HepG2 (cell line): ENCODE results near the gene GOLGA8G. TPM values are rescaled to one million over a fixed set of nuclear protein-coding genes. Genes with fewer than 3 reads are reported as not detected.
"Not testable (repeated sequence)": the region's sequence is repeated elsewhere in the genome, so short reads cannot be mapped to it uniquely, and the experiment has no call there.

Experiments
- ATAC-seq: fragments of 200-7000 bp; cut with Tn5 transposase; 3 replicates; pipeline ENCODE4 v1.9.1; 2020; ENCODE audit warnings: mild to moderate bottlenecking, moderate library complexity
- Bru-seq: library from RNA; stranded (reverse); fragments of 400-500 nt; gene quantifications from one replicate; lab custom pipeline; 2021; lab: Mats Ljungman, UMichigan
- BruChase-seq, 2 experiments: library from RNA; stranded (reverse); fragments of 400-500 nt; gene quantifications; one replicate each; lab custom pipeline; 2021; lab: Mats Ljungman, UMichigan
- BruUV-seq: library from RNA; stranded (reverse); fragments of 400-500 nt; replicated peaks from 2 replicates; lab custom pipeline; 2021; lab: Mats Ljungman, UMichigan
- CTCF ChIA-PET: fragments of 300-600 bp; formaldehyde crosslinking; extraction: SDS; loops from one replicate; lab custom pipeline; 2021; ENCODE audit warnings: low total read pairs, inconsistent platforms, low intra/inter-chr PET ratio; lab: Yijun Ruan, JAX
- POLR2A ChIA-PET: fragments of 350-600 bp; sonication (Branson Sonifier 250); formaldehyde crosslinking; loops from one replicate; lab custom pipeline; 2020; ENCODE audit warnings: antibody characterized with exemption, inconsistent platforms; lab: Yijun Ruan, JAX
- DNase-seq: peaks from one replicate; pipeline ENCODE4 v3.0.0-alpha.2; 2015; ENCODE audit warnings: low spot score
- FAIRE-seq: peaks from 3 replicates; lab custom pipeline; 2011; peaks lifted over from hg19 to GRCh38; lab: Jason Lieb, UNC
- H2AFZ ChIP-seq: one replicate; pipeline ENCODE4 v1.6.1; 2011; ENCODE audit warnings: low read length, inconsistent platforms
- H3K27ac ChIP-seq: fragments of 300-600 bp; 3 replicates; pipeline ENCODE4 v1.8.0; 2011; ENCODE audit warnings: mixed run types, mild to moderate bottlenecking, mixed read lengths, low read length, inconsistent platforms; ENCODE audit not compliant: insufficient read depth; ENCODE audit errors: extremely low read length
- H3K27me3 ChIP-seq, 2 experiments: fragments of 200-600 bp in 1 of 2; 2 replicates in 1 of 2; 3 replicates in 1 of 2; pipeline versions ENCODE4 v1.6.0 to v1.8.0; 2011; ENCODE audit warnings: low read length in 2 of 2, mild to moderate bottlenecking in 2 of 2, moderate library complexity in 2 of 2, inconsistent platforms in 1 of 2; ENCODE audit not compliant: insufficient read depth in 2 of 2, control insufficient read depth in 1 of 2
- H3K36me3 ChIP-seq, 2 experiments: fragments of 200-600 bp in 1 of 2; replicated peaks in 1 of 2; 2 replicates in 1 of 2; 3 replicates in 1 of 2; pipeline versions ENCODE4 v1.5.1 to v1.8.0; 2011; ENCODE audit warnings: low read length in 2 of 2, inconsistent platforms in 1 of 2; ENCODE audit not compliant: insufficient read depth in 2 of 2, control insufficient read depth in 1 of 2
- H3K4me1 ChIP-seq: 2 replicates; pipeline ENCODE4 v1.5.1; 2012; ENCODE audit warnings: low read length, inconsistent platforms; ENCODE audit not compliant: insufficient read depth
- H3K4me2 ChIP-seq: 2 replicates; pipeline ENCODE4 v1.6.0; 2011; ENCODE audit warnings: low read depth, low read length, inconsistent platforms
- H3K4me3 ChIP-seq, 3 experiments: fragments of 200-600 bp in 1 of 3; sonication (generic), shearing (Covaris generic) in 1 of 3; replicated peaks in 1 of 3; 2 replicates each; pipeline ENCODE4 v1.5.1; 2011 to 2016; ENCODE audit warnings: low read length in 3 of 3, inconsistent platforms in 2 of 3, low read depth in 2 of 3, mild to moderate bottlenecking in 2 of 3, control low read depth in 1 of 3, mixed read lengths in 1 of 3; ENCODE audit not compliant: insufficient read depth in 1 of 3
- H3K79me2 ChIP-seq: one replicate; pipeline ENCODE4 v1.6.1; 2011; ENCODE audit warnings: low read length, inconsistent platforms; ENCODE audit not compliant: insufficient read depth
- H3K9ac ChIP-seq: 2 replicates; pipeline ENCODE4 v1.6.0; 2011; ENCODE audit warnings: mild to moderate bottlenecking, low read depth, low read length, inconsistent platforms; ENCODE audit not compliant: insufficient read depth
- H3K9me3 ChIP-seq: 2 replicates; pipeline ENCODE4 v1.5.1; 2012; ENCODE audit warnings: mild to moderate bottlenecking, low read length
- H4K20me1 ChIP-seq: 2 replicates; pipeline ENCODE4 v1.6.0; 2011; ENCODE audit warnings: inconsistent platforms, mild to moderate bottlenecking, low read length, moderate library complexity; ENCODE audit not compliant: insufficient read depth
- WGBS: methylation state at CpG from one replicate; pipeline ENCODE4 v1.1.6; 2017; ENCODE audit warnings: low lambda C conversion rate; 5-methylcytosine and 5-hydroxymethylcytosine counted together
- in situ Hi-C: cut with HindIII; loops from 2 replicates; pipeline ENCODE4 v1.10.0; 2017; ENCODE audit warnings: low pct_unique_long_range_greater_than_20kb; ENCODE audit not compliant: extremely low pct_ligation_motif_present
- intact Hi-C: fragments of 100-400 bp; cut with micrococcal nuclease; formaldehyde crosslinking; loops from one replicate; pipeline ENCODE4 v1.10.0; 2022; ENCODE audit not compliant: unreplicated experiment
- long read RNA-seq, 2 experiments: library from RNA in 1 of 2; library from polyadenylated mRNA in 1 of 2; stranded (forward) in 1 of 2; unstranded in 1 of 2; transcript quantifications; one replicate each; pipeline ENCODE4 v2.0.0, GENCODE V29; 2019 to 2022
- polyA minus RNA-seq, 3 experiments: library from RNA; depleted of rRNA, polyadenylated mRNA; stranded (reverse); fragments of >200 nt; gene quantifications; 2 replicates each; pipeline ENCODE4 v1.2.3, GENCODE V29; 2011; ENCODE audit warnings: low replicate concordance in 1 of 3
- polyA plus RNA-seq, 8 experiments: library from polyadenylated mRNA; depleted of rRNA in 3 of 8; stranded (reverse) in 7 of 8; unstranded in 1 of 8; fragments of >200 nt; fragmentation: Illumina TruSeq in 4 of 8; extraction: Trizol in 4 of 8; gene quantifications; 2 replicates each; pipeline versions ENCODE4 v1.2.1 to v1.2.3, GENCODE V29; 2011 to 2016; ENCODE audit warnings: low read depth in 4 of 8, missing spikeins in 1 of 8, mixed read lengths in 1 of 8; ENCODE audit not compliant: insufficient read depth in 1 of 8
- total RNA-seq, 5 experiments: library from RNA; depleted of rRNA; stranded (reverse); fragments of >200 nt; fragmentation: Illumina TruSeq; extraction: Trizol; gene quantifications; 2 replicates each; pipeline ENCODE4 v1.2.3, GENCODE V29; 2016; ENCODE audit warnings: low read depth in 1 of 5

GOLGA8G gene, protein sequence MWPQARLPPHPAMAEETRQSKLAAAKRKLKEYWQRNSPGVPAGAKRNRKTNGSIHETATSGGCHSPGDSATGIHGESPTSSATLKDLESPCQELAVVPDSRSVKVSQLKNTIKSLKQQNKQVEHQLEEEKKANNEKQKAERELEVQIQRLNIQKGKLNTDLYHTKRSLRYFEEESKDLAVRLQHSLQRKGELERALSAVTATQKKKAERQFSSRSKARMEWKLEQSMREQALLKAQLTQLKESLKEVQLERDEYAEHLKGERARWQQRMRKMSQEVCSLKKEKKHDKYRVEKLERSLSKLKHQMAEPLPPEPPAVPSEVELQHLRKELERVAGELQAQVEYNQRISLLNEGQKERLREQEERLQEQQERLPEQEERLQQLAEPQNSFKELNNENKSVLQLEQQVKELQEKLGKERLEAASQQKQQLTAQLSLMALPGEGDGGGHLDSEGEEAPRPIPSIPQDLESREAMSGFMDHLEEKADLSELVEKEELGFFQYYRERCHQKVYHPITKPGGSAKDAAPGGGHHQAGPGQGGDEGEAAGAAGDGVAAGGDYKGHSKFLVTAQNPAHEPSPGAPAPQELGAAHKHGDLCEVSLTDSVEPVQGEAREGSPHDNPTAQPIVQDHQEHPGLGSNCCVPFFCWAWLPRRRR
- total RNA-seq (2016; rRNA removed; fragmentation: Illumina TruSeq; extraction: Trizol) (not detected in 2 replicates), polyA plus RNA-seq (2011; rRNA removed) (not detected in 2 replicates), polyA minus RNA-seq (2011; rRNA and poly(A)+ RNA removed; ENCODE audit: low replicate concordance) (not detected in 2 replicates), Bru-seq, nascent RNA (not detected), BruChase-seq, experiment 1, labeled RNA remaining after a 6-hour chase (not detected), BruChase-seq, experiment 2, labeled RNA remaining after a 2-hour chase (not detected)
- not detected in 2 replicates for total RNA-seq (2016; cell fraction: cytosol; rRNA removed; fragmentation: Illumina TruSeq; extraction: Trizol; ENCODE audit: low read depth)
- not detected in 2 replicates for total RNA-seq (2016; cell fraction: insoluble cytoplasmic fraction; rRNA removed; fragmentation: Illumina TruSeq; extraction: Trizol)
- not detected in 2 replicates for total RNA-seq (2016; cell fraction: membrane; rRNA removed; fragmentation: Illumina TruSeq; extraction: Trizol)
- not detected in 2 replicates for total RNA-seq (2016; cell fraction: nucleus; rRNA removed; fragmentation: Illumina TruSeq; extraction: Trizol)
- polyA plus RNA-seq (2011; cell fraction: cytosol; rRNA removed): not detected in 2 replicates
- polyA plus RNA-seq (2011; cell fraction: nucleus; rRNA removed): 0.03 and 0.11 TPM in 2 replicates
- not detected in 2 replicates for polyA plus RNA-seq (2012)
- not detected in 2 replicates for polyA plus RNA-seq (2016; cell fraction: cytosol; fragmentation: Illumina TruSeq; extraction: Trizol; ENCODE audit: low read depth)
- polyA plus RNA-seq (2016; cell fraction: insoluble cytoplasmic fraction; fragmentation: Illumina TruSeq; extraction: Trizol; ENCODE audit: low read depth): not detected in 2 replicates
- not detected in 2 replicates for polyA plus RNA-seq (2016; cell fraction: membrane; fragmentation: Illumina TruSeq; extraction: Trizol; ENCODE audit: low read depth)
- not detected in 2 replicates for polyA plus RNA-seq (2016; cell fraction: nucleus; fragmentation: Illumina TruSeq; extraction: Trizol; ENCODE audit: insufficient read depth, low read depth)
- polyA minus RNA-seq (2011; cell fraction: cytosol; rRNA and poly(A)+ RNA removed): not detected in 2 replicates
- not detected in 2 replicates for polyA minus RNA-seq (2011; cell fraction: nucleus; rRNA and poly(A)+ RNA removed)
- long read RNA-seq, experiment 1: 0 reads
- long read RNA-seq, experiment 2: 0 reads

DNA sequence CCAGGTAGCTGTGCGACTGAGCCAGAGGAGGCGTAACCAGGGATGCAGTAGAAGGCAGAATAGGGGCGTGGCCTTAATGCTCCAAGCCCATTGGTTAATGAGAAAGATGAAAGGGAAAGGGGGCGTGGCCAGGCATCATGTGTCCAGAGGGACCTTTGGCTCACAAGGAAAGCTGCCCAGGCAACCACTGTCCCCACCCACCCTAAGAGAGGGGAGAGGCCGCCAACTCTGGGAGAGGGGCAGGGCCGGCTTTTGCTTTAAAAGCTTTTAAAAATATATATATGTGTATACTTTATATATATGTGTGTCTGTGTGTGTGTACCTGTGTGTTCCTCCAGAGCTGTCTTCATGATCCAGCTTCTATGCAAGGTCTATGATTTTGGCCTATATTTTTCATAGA, at the start of gene GOLGA8G:
Gene GOLGA8G (minus strand): TSS at position 18 of the 400 bp plus-strand sequence. CDS start 62 bp downstream, outside the sequence.
- H3K4me2 ChIP-seq, CTCF ChIA-PET, H3K36me3 ChIP-seq, H3K27me3 ChIP-seq, BruUV-seq, H4K20me1 ChIP-seq, H2AFZ ChIP-seq, H3K9ac ChIP-seq, H3K79me2 ChIP-seq, H3K4me3 ChIP-seq, in situ Hi-C loops, H3K27ac ChIP-seq, intact Hi-C loops, H3K4me1 ChIP-seq, DNase-seq, H3K9me3 ChIP-seq, POLR2A ChIA-PET, ATAC-seq, FAIRE-seq: not testable (repeated sequence)
- 27% methylated on average over 2 of the region's 6 CpGs for WGBS

DNA sequence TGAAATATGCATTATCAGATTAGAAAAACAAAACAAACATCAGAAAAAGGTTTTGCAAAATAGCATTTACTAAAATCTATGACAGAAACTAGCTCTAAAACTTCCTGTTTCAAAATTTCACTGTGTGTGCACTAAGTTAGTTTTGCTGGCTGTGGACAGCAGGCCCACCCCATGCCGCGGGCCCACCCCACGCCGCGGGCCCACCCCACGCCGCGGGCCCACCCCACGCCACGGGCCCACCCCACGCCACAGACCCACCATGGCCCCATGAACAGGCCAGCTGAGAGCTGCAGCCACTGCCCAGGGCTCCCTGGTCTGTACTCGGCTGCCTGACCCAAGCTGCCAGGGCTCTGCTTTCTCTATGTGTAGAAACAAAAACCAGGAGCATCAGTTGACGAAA, 40.6 kb upstream of the GOLGA8G start:
- H3K4me3 ChIP-seq, H3K9ac ChIP-seq, H3K9me3 ChIP-seq, POLR2A ChIA-PET, DNase-seq, H3K79me2 ChIP-seq, H3K4me1 ChIP-seq, in situ Hi-C loops, H2AFZ ChIP-seq, FAIRE-seq, H3K27ac ChIP-seq, H3K27me3 ChIP-seq, CTCF ChIA-PET, intact Hi-C loops, ATAC-seq, BruUV-seq, H4K20me1 ChIP-seq, H3K4me2 ChIP-seq, H3K36me3 ChIP-seq: not testable (repeated sequence)
- 42% methylated on average over 8 of the region's 13 CpGs for WGBS

GRCh38 chr15:28553268-28553667, 20.5 kb upstream of the GOLGA8G start, which contains the start of gene GOLGA6L25:
GOLGA6L25 (plus strand) TSS chr15:28553568; CDS start chr15:28553629, 61 bp downstream.
- ATAC-seq, BruUV-seq, H3K36me3 ChIP-seq, H3K9me3 ChIP-seq, intact Hi-C loops, H3K4me3 ChIP-seq, CTCF ChIA-PET, H3K9ac ChIP-seq, H2AFZ ChIP-seq, FAIRE-seq, POLR2A ChIA-PET, H3K27me3 ChIP-seq, H3K4me2 ChIP-seq, H3K79me2 ChIP-seq, in situ Hi-C loops, H4K20me1 ChIP-seq, DNase-seq, H3K4me1 ChIP-seq, H3K27ac ChIP-seq: not testable (repeated sequence)
- no CpG with 5 or more reads among the region's 7 CpGs for WGBS
